Upper lobe of right lung (tissue), 1 donor: ENCODE measurements around the gene PHF21B. TPM values are rescaled to one million over a fixed set of nuclear protein-coding genes. Genes with fewer than 3 reads are reported as not detected.

Source experiments
- ATAC-seq: fragments of 200-7000 bp; cut with Tn5 transposase; one replicate; pipeline ENCODE4 v1.9.1; 2020; ENCODE audit warnings: mild to moderate bottlenecking, moderate library complexity
- DNase-seq: peaks from one replicate; pipeline ENCODE4 v3.0.0-alpha.2; 2020
- H3K27ac ChIP-seq: fragments of 200-600 bp; one replicate; pipeline ENCODE4 v1.8.0; 2022
- H3K27me3 ChIP-seq: fragments of 200-600 bp; one replicate; pipeline ENCODE4 v1.8.0; 2022; ENCODE audit warnings: mild to moderate bottlenecking
- H3K36me3 ChIP-seq: fragments of 200-600 bp; one replicate; pipeline ENCODE4 v1.8.0; 2022
- H3K4me1 ChIP-seq: fragments of 200-600 bp; one replicate; pipeline ENCODE4 v1.8.0; 2022
- H3K4me3 ChIP-seq: fragments of 200-600 bp; one replicate; pipeline ENCODE4 v1.8.0; 2022; ENCODE audit warnings: mild to moderate bottlenecking
- H3K9me3 ChIP-seq: fragments of 200-600 bp; one replicate; pipeline ENCODE4 v1.8.0; 2022
- CTCF ChIP-seq: fragments of 200-600 bp; IDR thresholded peaks from one replicate; pipeline ENCODE4 v1.8.0; 2022; ENCODE audit warnings: antibody characterized with exemption
- intact Hi-C: fragments of 100-400 bp; cut with DNase I; formaldehyde crosslinking; loops from one replicate; pipeline ENCODE4 v1.11.0; 2022
- total RNA-seq: library from RNA; stranded (reverse); fragmentation: NEBNext Ultra II Directional; extraction: Animal tissue kit (Norgen Biotek cat#: 25700); gene quantifications from one replicate; pipeline ENCODE4 v1.2.1, GENCODE V29; 2021
- donor health status: DM: no; HTN: yes; CAD: no; lungs with severe emphysema.

PHF21B gene
- total RNA-seq, 1 donor from 2014 or later: 0.12 TPM

- H3K4me1 ChIP-seq: peaks cover 8% of the 10 kb centered on the region
- intact Hi-C loops: no loop called here
- TF ChIP-seq CTCF: no peak
- no peak overlapping the region for H3K27ac ChIP-seq
- ATAC-seq (no peak), DNase-seq (no peak)
- peaks cover 53% of the 10 kb centered on the region for H3K27me3 ChIP-seq
- no peaks in the 10 kb centered on the region for H3K36me3 ChIP-seq
- no peak overlapping the region for H3K4me3 ChIP-seq
- H3K9me3 ChIP-seq: no peaks in the 10 kb centered on the region
These were observed 4.8 kb upstream of the PHF21B start for GRCh38 chr22:45014654-45015053.

GRCh38 chr22:45013138-45013537 lies 3.3 kb upstream of the PHF21B start:
- DNase-seq: no peak
- no peaks in the 10 kb centered on the region for H3K9me3 ChIP-seq
- H3K4me3 ChIP-seq: no peak overlapping the region
- no peak for TF ChIP-seq CTCF
- no peak for ATAC-seq
- intact Hi-C loops: no loop called here
- H3K36me3 ChIP-seq: no peaks in the 10 kb centered on the region
- H3K27ac ChIP-seq: no peak overlapping the region
- H3K27me3 ChIP-seq: peaks cover 58% of the 10 kb centered on the region
- H3K4me1 ChIP-seq: peaks cover 19% of the 10 kb centered on the region

GRCh38 chr22:45010532-45010900 lies 711 bp upstream of the PHF21B start:
- H3K9me3 ChIP-seq: no peaks in the 10 kb centered on the region
- no peak for TF ChIP-seq CTCF
- intact Hi-C loops: no loop called here
- no peaks in the 10 kb centered on the region for H3K36me3 ChIP-seq
- H3K27ac ChIP-seq: no peak overlapping the region
- no peak for ATAC-seq
- DNase-seq: no peak
- H3K27me3 ChIP-seq: peaks cover 73% of the 10 kb centered on the region
- peaks cover 23% of the 10 kb centered on the region for H3K4me1 ChIP-seq
- H3K4me3 ChIP-seq: peak overlapping the region; percentile 47

GRCh38 chr22:45008751-45009605 lies 827 bp downstream of the PHF21B start:
- ATAC-seq: no peak
- peaks cover 74% of the 10 kb centered on the region for H3K27me3 ChIP-seq
- intact Hi-C loops: no loop called here

GRCh38 chr22:45008186-45008681 lies 1.6 kb downstream of the PHF21B start:
- intact Hi-C loops: no loop called here
- Histone ChIP-seq H3K27ac (no peak overlapping the region), H3K36me3 (no peaks in the 10 kb centered on the region), H3K27me3 (peaks cover 77% of the 10 kb centered on the region), H3K4me1 (peaks cover 23% of the 10 kb centered on the region), H3K9me3 (no peaks in the 10 kb centered on the region), H3K4me3 (peak overlapping the region; percentile 35)
- ATAC-seq (no peak), DNase-seq (no peak)
- no peak for TF ChIP-seq CTCF

More at GRCh38 chr22:45008751-45009605, 827 bp downstream of the PHF21B start:
- no peak for DNase-seq
- no peaks in the 10 kb centered on the region for H3K36me3 ChIP-seq
- TF ChIP-seq CTCF: no peak
- peak overlapping the region; percentile 26 for H3K4me3 ChIP-seq
- no peak overlapping the region for H3K27ac ChIP-seq
- peaks cover 23% of the 10 kb centered on the region for H3K4me1 ChIP-seq
- no peaks in the 10 kb centered on the region for H3K9me3 ChIP-seq
